Right ventricle myocardium inferior (tissue), 1 donor: Measurements from ENCODE around the gene AFDN. TPM values are rescaled to one million over a fixed set of nuclear protein-coding genes. Genes with fewer than 3 reads are reported as not detected.

Source experiments
- ATAC-seq: fragments of 200-7000 bp; cut with Tn5 transposase; one replicate; pipeline ENCODE4 v1.9.1; 2020; ENCODE audit warnings: mild to moderate bottlenecking, moderate library complexity
- DNase-seq: peaks from one replicate; pipeline ENCODE4 v3.0.0; 2021; ENCODE audit errors: missing footprints
- intact Hi-C: fragments of 100-400 bp; cut with DNase I; formaldehyde crosslinking; loops from one replicate; pipeline ENCODE4 v1.11.0; 2022
- total RNA-seq: library from RNA; stranded (reverse); fragmentation: NEBNext Ultra II Directional; extraction: Animal tissue kit (Norgen Biotek cat#: 25700); gene quantifications from one replicate; pipeline ENCODE4 v1.2.1, GENCODE V29; 2021
- donor health status: DM: no; HTN: yes; CAD: no; lungs with severe emphysema.

Gene AFDN
- total RNA-seq, 1 donor from 2014 or later = 58.5 TPM

- DNase-seq = no peak
- intact Hi-C loops = no loop called here
- no peak for ATAC-seq
These were observed 189.5 kb downstream of the AFDN start for GRCh38 chr6:168016176-168016620.

GRCh38 chr6:168016721-168017525 lies 190.2 kb downstream of the AFDN start:
- ATAC-seq (no peak), DNase-seq (no peak)
- intact Hi-C loops = no loop called here

GRCh38 chr6:168017629-168018028 lies 190.9 kb downstream of the AFDN start:
- DNase-seq = no peak
- ATAC-seq = no peak
- intact Hi-C loops = no loop called here

GRCh38 chr6:168018664-168019063 lies 192.0 kb downstream of the AFDN start:
- intact Hi-C loops = no loop called here
- DNase-seq = no peak
- no peak for ATAC-seq

GRCh38 chr6:168020242-168020641 lies 193.5 kb downstream of the AFDN start:
- ATAC-seq (no peak), DNase-seq (no peak)
- intact Hi-C loops = no loop called here

GRCh38 chr6:168021581-168021980 lies 194.9 kb downstream of the AFDN start:
- intact Hi-C loops = no loop called here
- DNase-seq (no peak), ATAC-seq (no peak)

Other genes starting within 250 kb of the AFDN start
- gene KIF25, start 170.8 kb downstream of the AFDN start, total RNA-seq = not detected